ENCODE measurements around the gene CAMTA1. TPM values are rescaled to one million over a fixed set of nuclear protein-coding genes. Genes with fewer than 3 reads are reported as not detected.

CAMTA1 gene
- total RNA-seq, 6 donors from 2014 or later = 38.8 to 74.0 (median 46.1) TPM

GRCh38 chr1:7558041-7558461 lies 772.8 kb downstream of the CAMTA1 start:
- 64 to 77% methylated on average over 12 to 16 of the region's 16 CpGs for WGBS, 2 donors

DNA sequence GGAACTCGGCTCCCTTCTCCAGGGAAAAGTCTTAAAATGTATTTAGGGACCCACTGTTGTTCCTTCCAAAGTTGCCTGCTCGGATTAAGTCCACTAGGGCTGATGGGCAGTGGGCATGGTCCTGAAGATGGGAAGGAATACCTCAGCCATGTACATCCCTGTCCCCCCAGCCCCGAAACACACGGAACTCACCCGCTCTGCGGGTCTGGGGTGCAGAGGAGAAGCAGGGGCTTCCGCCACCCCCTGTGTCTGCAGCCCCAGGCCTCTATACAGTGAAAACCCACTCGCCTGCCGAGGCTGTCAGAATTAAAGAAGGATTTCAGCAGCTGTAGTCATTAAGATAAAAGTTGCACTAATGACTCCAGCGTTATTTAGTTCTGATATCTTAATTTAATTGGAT lies 773.2 kb downstream of the CAMTA1 start:
- ATAC-seq (ENCODE audit: low FRiP score in 2 of 2) (no peak), DNase-seq (no peak)
- H3K27ac ChIP-seq = no peak overlapping the region
- no peaks in the 10 kb centered on the region for H3K4me1 ChIP-seq
- H3K36me3 ChIP-seq = no peaks in the 10 kb centered on the region
- H3K27me3 ChIP-seq = no peaks in the 10 kb centered on the region
- H3K4me3 ChIP-seq = no peak overlapping the region
- 94 to 95% methylated on average over 8 to 10 of the region's 10 CpGs for WGBS, 2 donors
- no peak for TF ChIP-seq EP300 (IDR thresholded peaks at IDR 0.05)
- no peak for TF ChIP-seq POLR2A (IDR thresholded peaks at IDR 0.05)
- TF ChIP-seq, protein P1, sequence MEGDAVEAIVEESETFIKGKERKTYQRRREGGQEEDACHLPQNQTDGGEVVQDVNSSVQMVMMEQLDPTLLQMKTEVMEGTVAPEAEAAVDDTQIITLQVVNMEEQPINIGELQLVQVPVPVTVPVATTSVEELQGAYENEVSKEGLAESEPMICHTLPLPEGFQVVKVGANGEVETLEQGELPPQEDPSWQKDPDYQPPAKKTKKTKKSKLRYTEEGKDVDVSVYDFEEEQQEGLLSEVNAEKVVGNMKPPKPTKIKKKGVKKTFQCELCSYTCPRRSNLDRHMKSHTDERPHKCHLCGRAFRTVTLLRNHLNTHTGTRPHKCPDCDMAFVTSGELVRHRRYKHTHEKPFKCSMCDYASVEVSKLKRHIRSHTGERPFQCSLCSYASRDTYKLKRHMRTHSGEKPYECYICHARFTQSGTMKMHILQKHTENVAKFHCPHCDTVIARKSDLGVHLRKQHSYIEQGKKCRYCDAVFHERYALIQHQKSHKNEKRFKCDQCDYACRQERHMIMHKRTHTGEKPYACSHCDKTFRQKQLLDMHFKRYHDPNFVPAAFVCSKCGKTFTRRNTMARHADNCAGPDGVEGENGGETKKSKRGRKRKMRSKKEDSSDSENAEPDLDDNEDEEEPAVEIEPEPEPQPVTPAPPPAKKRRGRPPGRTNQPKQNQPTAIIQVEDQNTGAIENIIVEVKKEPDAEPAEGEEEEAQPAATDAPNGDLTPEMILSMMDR (IDR thresholded peaks at IDR 0.05) = no peak
- no peak for TF ChIP-seq POLR2AphosphoS5 (IDR thresholded peaks at IDR 0.05)
- no peaks in the 10 kb centered on the region for H3K9me3 ChIP-seq

More at GRCh38 chr1:7558041-7558461, 772.8 kb downstream of the CAMTA1 start:
- ATAC-seq (ENCODE audit: low FRiP score in 2 of 2) = no peak
- DNase-seq = no peak
- no peak for TF ChIP-seq POLR2A (IDR thresholded peaks at IDR 0.05)
- TF ChIP-seq POLR2AphosphoS5 (IDR thresholded peaks at IDR 0.05) = no peak
- TF ChIP-seq EP300 (IDR thresholded peaks at IDR 0.05) = no peak
- TF ChIP-seq, protein P1 (IDR thresholded peaks at IDR 0.05) = no peak
- Histone ChIP-seq H3K4me3 (no peak overlapping the region), H3K27ac (no peak overlapping the region), H3K4me1 (no peaks in the 10 kb centered on the region), H3K36me3 (no peaks in the 10 kb centered on the region), H3K27me3 (no peaks in the 10 kb centered on the region), H3K9me3 (no peaks in the 10 kb centered on the region)

GRCh38 chr1:7558921-7559869 lies 773.9 kb downstream of the CAMTA1 start:
- no peaks in the 10 kb centered on the region for H3K4me1 ChIP-seq
- H3K27me3 ChIP-seq = no peaks in the 10 kb centered on the region
- TF ChIP-seq POLR2A (IDR thresholded peaks at IDR 0.05) (no peak), POLR2AphosphoS5 (IDR thresholded peaks at IDR 0.05) (no peak), EP300 (IDR thresholded peaks at IDR 0.05) (no peak)
- TF ChIP-seq, protein P1 (IDR thresholded peaks at IDR 0.05) = no peak
- H3K27ac ChIP-seq = no peak overlapping the region
- no peaks in the 10 kb centered on the region for H3K36me3 ChIP-seq
- no peaks in the 10 kb centered on the region for H3K9me3 ChIP-seq
- ATAC-seq (ENCODE audit: low FRiP score in 2 of 2) (no peak), DNase-seq (no peak)
- no peak overlapping the region for H3K4me3 ChIP-seq
- WGBS, 2 donors = 85 to 86% methylated on average over 13 to 24 of the region's 24 CpGs

GRCh38 chr1:7560128-7560527 lies 774.9 kb downstream of the CAMTA1 start:
- whole genome bisulfite sequencing, 2 donors = 86 to 100% methylated on average over 2 of the region's 4 CpGs
- ATAC-seq (ENCODE audit: low FRiP score in 2 of 2) = no peak
- no peak for TF ChIP-seq EP300 (IDR thresholded peaks at IDR 0.05)
- TF ChIP-seq, protein P1 (IDR thresholded peaks at IDR 0.05) = no peak
- no peak for TF ChIP-seq POLR2AphosphoS5 (IDR thresholded peaks at IDR 0.05)
- no peak for TF ChIP-seq POLR2A (IDR thresholded peaks at IDR 0.05)
- Histone ChIP-seq H3K4me1 (no peaks in the 10 kb centered on the region), H3K4me3 (no peak overlapping the region), H3K36me3 (no peaks in the 10 kb centered on the region), H3K27ac (no peak overlapping the region), H3K9me3 (no peaks in the 10 kb centered on the region), H3K27me3 (no peaks in the 10 kb centered on the region)
- DNase-seq = no peak

Measured in upper lobe of left lung (tissue), 6 donors.